WTC11 (cell line): ENCODE results near the gene ABCC11. TPM values are rescaled to one million over a fixed set of nuclear protein-coding genes. Genes with fewer than 3 reads are reported as not detected.

Experiments
- ATAC-seq: fragments of 200-7000 bp; cut with Tn5 transposase; 2 replicates; pipeline ENCODE4 v1.10.0; 2021; ENCODE audit warnings: mild to moderate bottlenecking, moderate library complexity
- Bru-seq: library from RNA; stranded (reverse); fragments of 400-500 nt; gene quantifications from one replicate; lab custom pipeline; 2021; lab: Mats Ljungman, UMichigan
- CTCF ChIA-PET: fragments of 300-600 bp; sonication (Branson Sonifier 250); formaldehyde crosslinking; loops from one replicate; lab custom pipeline; 2021; ENCODE audit warnings: antibody characterized with exemption; lab: Charles Lee
- POLR2A ChIA-PET: fragments of 350-600 bp; sonication (Branson Sonifier 250); formaldehyde crosslinking; loops from one replicate; lab custom pipeline; 2021; ENCODE audit warnings: antibody characterized with exemption; lab: Charles Lee
- DNase-seq: peaks from one replicate; pipeline ENCODE4 v3.0.0; 2021; ENCODE audit warnings: low spot score
- H3K27ac Mint-ChIP-seq: 2 replicates; pipeline ENCODE4 v1.8.0; 2021; ENCODE audit warnings: mixed read lengths
- H3K27me3 Mint-ChIP-seq: 2 replicates; pipeline ENCODE4 v1.8.0; 2021; ENCODE audit warnings: low read depth, mild to moderate bottlenecking, moderate library complexity, mixed read lengths
- H3K36me3 Mint-ChIP-seq: 2 replicates; pipeline ENCODE4 v1.8.0; 2021; ENCODE audit warnings: mixed read lengths
- H3K4me1 Mint-ChIP-seq: 2 replicates; pipeline ENCODE4 v1.8.0; 2022; ENCODE audit warnings: mixed read lengths
- H3K4me3 Mint-ChIP-seq: 2 replicates; pipeline ENCODE4 v1.8.0; 2021; ENCODE audit warnings: mild to moderate bottlenecking, moderate library complexity, mixed read lengths
- H3K9me3 Mint-ChIP-seq: 2 replicates; pipeline ENCODE4 v1.8.0; 2021; ENCODE audit warnings: mixed read lengths
- HMGA2 ChIP-seq: fragments of 250-450 bp; sonication (Bioruptor Pico); IDR thresholded peaks from 2 replicates; pipeline ENCODE4 v1.4.0; 2021; ENCODE audit warnings: mild to moderate bottlenecking, moderate library complexity
- IRF2 ChIP-seq: sonication (generic); formaldehyde crosslinking; IDR thresholded peaks from 2 replicates; pipeline ENCODE4 v1.8.0; 2022; ENCODE audit warnings: low read depth, missing genetic modification reagents, borderline replicate concordance
- JAZF1 ChIP-seq: fragments of 250-450 bp; sonication (Bioruptor Pico); IDR thresholded peaks from 2 replicates; pipeline ENCODE4 v1.9.0; 2021; ENCODE audit warnings: moderate library complexity, mild to moderate bottlenecking, inconsistent platforms
- NR3C1 ChIP-seq: sonication (generic); formaldehyde crosslinking; conservative IDR thresholded peaks from 2 replicates; pipeline ENCODE4 v1.8.1; 2023; ENCODE audit warnings: low read depth, mild to moderate bottlenecking, missing genetic modification reagents
- RORB ChIP-seq: fragments of 250-450 bp; sonication (Bioruptor Pico); IDR thresholded peaks from 2 replicates; pipeline ENCODE4 v1.9.0; 2021; ENCODE audit warnings: mild to moderate bottlenecking
- ZNF138 ChIP-seq: sonication (generic); formaldehyde crosslinking; conservative IDR thresholded peaks from 2 replicates; pipeline ENCODE4 v1.8.1; 2022; ENCODE audit warnings: mild to moderate bottlenecking, moderate library complexity, missing genetic modification reagents
- ZNF671 ChIP-seq: fragments of 250-450 bp; sonication (Bioruptor Pico); IDR thresholded peaks from 2 replicates; pipeline ENCODE4 v1.8.0; 2021; ENCODE audit warnings: mild to moderate bottlenecking
- long read RNA-seq, 3 experiments: library from RNA in 1 of 3; library from capped mRNA in 1 of 3; library from polyadenylated mRNA in 1 of 3; unstranded in 2 of 3; stranded (forward) in 1 of 3; transcript quantifications; one replicate each; pipeline ENCODE4 v2.0.0, GENCODE V29; 2021
- total RNA-seq: library from RNA; stranded (reverse); gene quantifications from 3 replicates; pipeline ENCODE4 v1.2.3, GENCODE V29; 2021
- TF ChIP-seq, protein P1 (sequence below): sonication (generic); formaldehyde crosslinking; IDR thresholded peaks from 2 replicates; pipeline ENCODE4 v1.8.1; 2023; ENCODE audit warnings: mild to moderate bottlenecking, moderate library complexity, missing genetic modification reagents
- TF ChIP-seq, protein P2 (sequence below): sonication (generic); formaldehyde crosslinking; IDR thresholded peaks from 2 replicates; pipeline ENCODE4 v1.8.1; 2022; ENCODE audit warnings: low read depth, missing genetic modification reagents, borderline replicate concordance
- TF ChIP-seq, protein P3 (sequence below): fragments of 250-450 bp; sonication (Bioruptor Pico); IDR thresholded peaks from 2 replicates; pipeline ENCODE4 v1.9.0; 2021; ENCODE audit warnings: moderate library complexity, mild to moderate bottlenecking, inconsistent platforms, borderline replicate concordance
- TF ChIP-seq, protein P4 (sequence below): sonication (generic); formaldehyde crosslinking; IDR thresholded peaks from 2 replicates; pipeline ENCODE4 v1.8.0; 2022; ENCODE audit warnings: mild to moderate bottlenecking, missing genetic modification reagents
- TF ChIP-seq, protein P5 (sequence below): sonication (generic); formaldehyde crosslinking; IDR thresholded peaks from 2 replicates; pipeline ENCODE4 v1.8.1; 2023; ENCODE audit warnings: mild to moderate bottlenecking, missing genetic modification reagents, moderate library complexity
- TF ChIP-seq, protein P6 (sequence below): fragments of 250-450 bp; sonication (Bioruptor Pico); IDR thresholded peaks from 2 replicates; pipeline ENCODE4 v1.9.0; 2021; ENCODE audit warnings: mild to moderate bottlenecking

Gene ABCC11
- total RNA-seq: 0.05 to 0.30 TPM in 2 of 3 replicates, not detected in the other
- percentile 9 among the genes with signal in this experiment for Bru-seq, nascent RNA
- long read RNA-seq, experiment 1: 0 reads
- long read RNA-seq, experiment 2: 0 reads
- long read RNA-seq, experiment 3: 0 reads

DNA sequence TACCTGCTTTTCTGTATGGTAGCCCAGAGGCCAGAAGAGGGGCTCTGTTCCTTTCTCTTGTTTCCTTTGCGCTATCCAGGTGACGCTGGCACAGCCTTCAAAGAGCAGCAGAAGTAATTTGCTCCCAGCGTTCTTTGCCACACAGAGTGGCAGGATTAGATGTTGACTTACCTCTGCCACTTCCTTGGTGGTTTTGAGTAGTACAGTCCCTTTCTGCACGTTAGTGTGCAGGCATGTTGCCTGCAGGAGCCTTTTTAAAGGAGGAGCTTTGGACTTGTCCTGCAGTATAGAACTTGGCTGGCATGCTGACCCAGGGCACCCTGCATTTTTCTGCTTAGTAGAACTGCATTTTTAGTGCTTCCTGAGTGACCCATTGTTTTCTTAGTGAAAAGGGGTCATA is at the start of gene ABCC11:
TSS of gene ABCC11 (minus strand) at position 229 of the 400 bp plus-strand sequence. CDS start 15,618 bp downstream, outside the sequence.
- no peak for DNase-seq
- POLR2A ChIA-PET: no interaction called here
- TF ChIP-seq NR3C1 (CRISPR knock-in tag): no peak
- Mint-ChIP-seq H3K4me1 (peaks cover 12% of the 10 kb centered on the region), H3K4me3 (no peak within 1 kb of the TSS), H3K27me3 (no peaks in the 10 kb centered on the region), H3K27ac (no peak within 1 kb of the TSS; the same call in 1 of the 2 replicates), H3K9me3 (no peaks in the 10 kb centered on the region), H3K36me3 (no peaks in the 10 kb centered on the region)
- CTCF ChIA-PET: no interaction called here
- ATAC-seq: no peak

DNA sequence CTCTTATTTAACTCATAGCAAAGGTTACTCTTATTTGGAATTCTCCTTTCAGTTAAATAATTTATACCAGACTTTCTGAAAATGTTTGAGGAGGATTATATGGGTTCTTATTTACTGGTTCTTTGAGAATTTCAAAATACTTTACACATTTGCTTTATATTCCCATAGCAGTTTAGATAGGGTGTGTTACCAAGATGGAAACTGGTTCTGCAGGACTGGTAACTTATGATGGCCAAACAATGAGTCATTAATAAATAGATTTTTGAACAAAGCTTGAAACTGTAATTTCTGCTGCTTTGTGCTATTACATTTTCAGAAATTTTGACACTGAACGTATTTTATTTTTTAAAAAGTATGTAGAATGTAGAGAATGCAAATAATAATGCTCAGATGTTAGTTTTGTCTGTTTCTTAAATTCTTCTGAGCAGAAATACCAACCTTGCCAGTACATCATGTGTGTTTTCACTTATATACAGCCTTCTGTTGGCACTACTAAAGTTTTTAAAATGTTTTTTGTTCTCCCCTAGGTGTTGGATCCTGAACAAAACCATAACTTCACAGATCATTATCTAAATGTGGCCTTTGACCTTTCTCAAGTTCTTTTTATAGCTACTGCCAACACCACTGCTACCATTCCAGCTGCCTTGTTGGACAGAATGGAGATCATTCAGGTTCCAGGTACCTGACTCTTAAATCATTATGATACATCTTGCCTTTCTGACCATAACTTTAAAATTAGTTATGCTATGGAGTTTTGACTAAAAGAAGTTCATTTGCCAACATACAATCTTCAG is 48.3 kb upstream of the ABCC11 start:
- ATAC-seq (no peak), DNase-seq (no peak)
- no peak overlapping the region for H3K4me3 Mint-ChIP-seq
- H3K9me3 Mint-ChIP-seq: peaks cover 22% of the 10 kb centered on the region
- TF ChIP-seq, protein P1, sequence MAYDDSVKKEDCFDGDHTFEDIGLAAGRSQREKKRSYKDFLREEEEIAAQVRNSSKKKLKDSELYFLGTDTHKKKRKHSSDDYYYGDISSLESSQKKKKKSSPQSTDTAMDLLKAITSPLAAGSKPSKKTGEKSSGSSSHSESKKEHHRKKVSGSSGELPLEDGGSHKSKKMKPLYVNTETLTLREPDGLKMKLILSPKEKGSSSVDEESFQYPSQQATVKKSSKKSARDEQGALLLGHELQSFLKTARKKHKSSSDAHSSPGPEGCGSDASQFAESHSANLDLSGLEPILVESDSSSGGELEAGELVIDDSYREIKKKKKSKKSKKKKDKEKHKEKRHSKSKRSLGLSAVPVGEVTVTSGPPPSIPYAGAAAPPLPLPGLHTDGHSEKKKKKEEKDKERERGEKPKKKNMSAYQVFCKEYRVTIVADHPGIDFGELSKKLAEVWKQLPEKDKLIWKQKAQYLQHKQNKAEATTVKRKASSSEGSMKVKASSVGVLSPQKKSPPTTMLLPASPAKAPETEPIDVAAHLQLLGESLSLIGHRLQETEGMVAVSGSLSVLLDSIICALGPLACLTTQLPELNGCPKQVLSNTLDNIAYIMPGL: no peak
- TF ChIP-seq, protein P2, sequence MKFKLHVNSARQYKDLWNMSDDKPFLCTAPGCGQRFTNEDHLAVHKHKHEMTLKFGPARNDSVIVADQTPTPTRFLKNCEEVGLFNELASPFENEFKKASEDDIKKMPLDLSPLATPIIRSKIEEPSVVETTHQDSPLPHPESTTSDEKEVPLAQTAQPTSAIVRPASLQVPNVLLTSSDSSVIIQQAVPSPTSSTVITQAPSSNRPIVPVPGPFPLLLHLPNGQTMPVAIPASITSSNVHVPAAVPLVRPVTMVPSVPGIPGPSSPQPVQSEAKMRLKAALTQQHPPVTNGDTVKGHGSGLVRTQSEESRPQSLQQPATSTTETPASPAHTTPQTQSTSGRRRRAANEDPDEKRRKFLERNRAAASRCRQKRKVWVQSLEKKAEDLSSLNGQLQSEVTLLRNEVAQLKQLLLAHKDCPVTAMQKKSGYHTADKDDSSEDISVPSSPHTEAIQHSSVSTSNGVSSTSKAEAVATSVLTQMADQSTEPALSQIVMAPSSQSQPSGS (CRISPR knock-in tag): no peak
- no peak for TF ChIP-seq IRF2 (CRISPR knock-in tag)
- TF ChIP-seq, protein P3, sequence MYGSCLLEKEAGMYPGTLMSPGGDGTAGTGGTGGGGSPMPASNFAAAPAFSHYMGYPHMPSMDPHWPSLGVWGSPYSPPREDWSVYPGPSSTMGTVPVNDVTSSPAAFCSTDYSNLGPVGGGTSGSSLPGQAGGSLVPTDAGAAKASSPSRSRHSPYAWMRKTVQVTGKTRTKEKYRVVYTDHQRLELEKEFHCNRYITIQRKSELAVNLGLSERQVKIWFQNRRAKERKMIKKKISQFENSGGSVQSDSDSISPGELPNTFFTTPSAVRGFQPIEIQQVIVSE (CRISPR knock-in tag): no peak
- TF ChIP-seq ZNF671: no peak
- TF ChIP-seq ZNF138 (CRISPR knock-in tag): no peak
- no peak for TF ChIP-seq HMGA2
- TF ChIP-seq, protein P4, sequence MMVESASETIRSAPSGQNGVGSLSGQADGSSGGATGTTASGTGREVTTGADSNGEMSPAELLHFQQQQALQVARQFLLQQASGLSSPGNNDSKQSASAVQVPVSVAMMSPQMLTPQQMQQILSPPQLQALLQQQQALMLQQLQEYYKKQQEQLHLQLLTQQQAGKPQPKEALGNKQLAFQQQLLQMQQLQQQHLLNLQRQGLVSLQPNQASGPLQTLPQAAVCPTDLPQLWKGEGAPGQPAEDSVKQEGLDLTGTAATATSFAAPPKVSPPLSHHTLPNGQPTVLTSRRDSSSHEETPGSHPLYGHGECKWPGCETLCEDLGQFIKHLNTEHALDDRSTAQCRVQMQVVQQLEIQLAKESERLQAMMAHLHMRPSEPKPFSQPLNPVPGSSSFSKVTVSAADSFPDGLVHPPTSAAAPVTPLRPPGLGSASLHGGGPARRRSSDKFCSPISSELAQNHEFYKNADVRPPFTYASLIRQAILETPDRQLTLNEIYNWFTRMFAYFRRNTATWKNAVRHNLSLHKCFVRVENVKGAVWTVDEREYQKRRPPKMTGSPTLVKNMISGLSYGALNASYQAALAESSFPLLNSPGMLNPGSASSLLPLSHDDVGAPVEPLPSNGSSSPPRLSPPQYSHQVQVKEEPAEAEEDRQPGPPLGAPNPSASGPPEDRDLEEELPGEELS: no peak
- TF ChIP-seq JAZF1: no peak
- no peak for TF ChIP-seq RORB (CRISPR knock-in tag)
- TF ChIP-seq, protein P5, sequence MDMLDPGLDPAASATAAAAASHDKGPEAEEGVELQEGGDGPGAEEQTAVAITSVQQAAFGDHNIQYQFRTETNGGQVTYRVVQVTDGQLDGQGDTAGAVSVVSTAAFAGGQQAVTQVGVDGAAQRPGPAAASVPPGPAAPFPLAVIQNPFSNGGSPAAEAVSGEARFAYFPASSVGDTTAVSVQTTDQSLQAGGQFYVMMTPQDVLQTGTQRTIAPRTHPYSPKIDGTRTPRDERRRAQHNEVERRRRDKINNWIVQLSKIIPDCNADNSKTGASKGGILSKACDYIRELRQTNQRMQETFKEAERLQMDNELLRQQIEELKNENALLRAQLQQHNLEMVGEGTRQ (CRISPR knock-in tag): no peak
- TF ChIP-seq, protein P6, sequence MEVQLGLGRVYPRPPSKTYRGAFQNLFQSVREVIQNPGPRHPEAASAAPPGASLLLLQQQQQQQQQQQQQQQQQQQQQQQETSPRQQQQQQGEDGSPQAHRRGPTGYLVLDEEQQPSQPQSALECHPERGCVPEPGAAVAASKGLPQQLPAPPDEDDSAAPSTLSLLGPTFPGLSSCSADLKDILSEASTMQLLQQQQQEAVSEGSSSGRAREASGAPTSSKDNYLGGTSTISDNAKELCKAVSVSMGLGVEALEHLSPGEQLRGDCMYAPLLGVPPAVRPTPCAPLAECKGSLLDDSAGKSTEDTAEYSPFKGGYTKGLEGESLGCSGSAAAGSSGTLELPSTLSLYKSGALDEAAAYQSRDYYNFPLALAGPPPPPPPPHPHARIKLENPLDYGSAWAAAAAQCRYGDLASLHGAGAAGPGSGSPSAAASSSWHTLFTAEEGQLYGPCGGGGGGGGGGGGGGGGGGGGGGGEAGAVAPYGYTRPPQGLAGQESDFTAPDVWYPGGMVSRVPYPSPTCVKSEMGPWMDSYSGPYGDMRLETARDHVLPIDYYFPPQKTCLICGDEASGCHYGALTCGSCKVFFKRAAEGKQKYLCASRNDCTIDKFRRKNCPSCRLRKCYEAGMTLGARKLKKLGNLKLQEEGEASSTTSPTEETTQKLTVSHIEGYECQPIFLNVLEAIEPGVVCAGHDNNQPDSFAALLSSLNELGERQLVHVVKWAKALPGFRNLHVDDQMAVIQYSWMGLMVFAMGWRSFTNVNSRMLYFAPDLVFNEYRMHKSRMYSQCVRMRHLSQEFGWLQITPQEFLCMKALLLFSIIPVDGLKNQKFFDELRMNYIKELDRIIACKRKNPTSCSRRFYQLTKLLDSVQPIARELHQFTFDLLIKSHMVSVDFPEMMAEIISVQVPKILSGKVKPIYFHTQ (CRISPR knock-in tag): no peak
- CTCF ChIA-PET: no interaction called here
- H3K36me3 Mint-ChIP-seq: peaks cover 49% of the 10 kb centered on the region
- H3K27ac Mint-ChIP-seq: no peak overlapping the region
- POLR2A ChIA-PET: no interaction called here
- no peaks in the 10 kb centered on the region for H3K27me3 Mint-ChIP-seq
- H3K4me1 Mint-ChIP-seq: peaks cover 12% of the 10 kb centered on the region
